NB4 (cell line): ENCODE results near the gene PAK5.

Source experiments
- POLR2A ChIP-seq: IDR thresholded peaks from 2 replicates; pipeline ENCODE4 v1.6.1; 2011; ENCODE audit warnings: mild to moderate bottlenecking; ENCODE audit not compliant: insufficient read length; ENCODE audit errors: extremely low read depth
- TF ChIP-seq, protein P1 (sequence below): IDR thresholded peaks from one replicate; pipeline ENCODE4 v1.5.1; 2012; ENCODE audit warnings: low read depth, low read length
- TF ChIP-seq, protein P2 (sequence below): IDR thresholded peaks from 2 replicates; pipeline ENCODE4 v1.6.1; 2011; ENCODE audit warnings: low read depth, low read length

DNA sequence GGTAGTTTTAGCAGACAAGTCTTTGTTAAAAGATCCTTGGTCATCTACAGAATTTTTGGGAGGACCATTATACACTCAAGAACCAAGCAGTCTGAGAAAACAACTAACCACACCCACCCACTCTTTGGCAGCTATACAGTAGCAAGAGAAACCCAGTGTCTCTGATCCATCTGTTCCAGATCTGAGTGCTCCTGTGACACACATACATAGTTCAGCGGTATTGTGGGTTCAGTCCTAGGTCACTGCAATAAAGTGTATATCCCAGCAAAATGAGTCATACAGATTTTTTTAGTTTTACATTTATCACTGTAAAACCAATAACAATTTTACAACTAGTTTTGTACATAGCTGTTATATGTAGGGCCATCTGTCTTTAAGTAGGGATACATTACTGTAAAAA is 47.4 kb upstream of the PAK5 start:
- TF ChIP-seq, protein P1, sequence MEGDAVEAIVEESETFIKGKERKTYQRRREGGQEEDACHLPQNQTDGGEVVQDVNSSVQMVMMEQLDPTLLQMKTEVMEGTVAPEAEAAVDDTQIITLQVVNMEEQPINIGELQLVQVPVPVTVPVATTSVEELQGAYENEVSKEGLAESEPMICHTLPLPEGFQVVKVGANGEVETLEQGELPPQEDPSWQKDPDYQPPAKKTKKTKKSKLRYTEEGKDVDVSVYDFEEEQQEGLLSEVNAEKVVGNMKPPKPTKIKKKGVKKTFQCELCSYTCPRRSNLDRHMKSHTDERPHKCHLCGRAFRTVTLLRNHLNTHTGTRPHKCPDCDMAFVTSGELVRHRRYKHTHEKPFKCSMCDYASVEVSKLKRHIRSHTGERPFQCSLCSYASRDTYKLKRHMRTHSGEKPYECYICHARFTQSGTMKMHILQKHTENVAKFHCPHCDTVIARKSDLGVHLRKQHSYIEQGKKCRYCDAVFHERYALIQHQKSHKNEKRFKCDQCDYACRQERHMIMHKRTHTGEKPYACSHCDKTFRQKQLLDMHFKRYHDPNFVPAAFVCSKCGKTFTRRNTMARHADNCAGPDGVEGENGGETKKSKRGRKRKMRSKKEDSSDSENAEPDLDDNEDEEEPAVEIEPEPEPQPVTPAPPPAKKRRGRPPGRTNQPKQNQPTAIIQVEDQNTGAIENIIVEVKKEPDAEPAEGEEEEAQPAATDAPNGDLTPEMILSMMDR: no peak
- no peak for TF ChIP-seq POLR2A
- TF ChIP-seq, protein P2, sequence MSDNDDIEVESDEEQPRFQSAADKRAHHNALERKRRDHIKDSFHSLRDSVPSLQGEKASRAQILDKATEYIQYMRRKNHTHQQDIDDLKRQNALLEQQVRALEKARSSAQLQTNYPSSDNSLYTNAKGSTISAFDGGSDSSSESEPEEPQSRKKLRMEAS: no peak
